ENCODE results near the gene ITSN1.

Gene ITSN1

GRCh38 chr21:33662046-33662445 lies 19.7 kb downstream of the ITSN1 start:
- no CpG with 5 or more reads among the region's 3 CpGs for WGBS (ENCODE audit: extremely low coverage, insufficient coverage, insufficient read length)

GRCh38 chr21:33663241-33663640 lies 20.9 kb downstream of the ITSN1 start:
- H2BK120ac ChIP-seq (ENCODE audit: insufficient read depth, low read length, poor library complexity): no peak overlapping the region

More at GRCh38 chr21:33662046-33662445, 19.7 kb downstream of the ITSN1 start:
- Histone ChIP-seq H4K12ac (ENCODE audit: low read depth, low read length) (no peak overlapping the region), H3K4ac (ENCODE audit: low read depth, low read length) (no peak overlapping the region), H2BK120ac (ENCODE audit: insufficient read depth, low read length, poor library complexity) (no peak overlapping the region), H3K36me3 (ENCODE audit: control insufficient read depth in 1 of 2, insufficient read depth in 2 of 2, low read length in 2 of 2) (peaks cover 0 to 3% of the 10 kb centered on the region in 2 experiments), H3K4me1 (ENCODE audit: control insufficient read depth in 1 of 2, insufficient read depth in 2 of 2, low read length in 2 of 2) (peaks cover 6 to 7% of the 10 kb centered on the region in 2 experiments), H3K23ac (ENCODE audit: low read length) (no peak overlapping the region), H3K27me3 (ENCODE audit: insufficient read depth, low read length) (no peaks in the 10 kb centered on the region), H3K27ac (ENCODE audit: low read depth, low read length) (no peak overlapping the region), H3K79me2 (ENCODE audit: control insufficient read depth, insufficient read depth, low read length, poor library complexity) (peaks cover 10% of the 10 kb centered on the region), H3K18ac (ENCODE audit: low read length) (no peak overlapping the region), H3K9ac (ENCODE audit: low read length) (no peak overlapping the region), H2AFZ (ENCODE audit: insufficient read depth, low read length, poor library complexity) (no peak overlapping the region), H4K8ac (ENCODE audit: low read depth, low read length) (no peak overlapping the region), H3K79me1 (ENCODE audit: low read length) (peaks cover 2% of the 10 kb centered on the region), H4K91ac (ENCODE audit: low read depth, low read length) (no peak overlapping the region), H2BK12ac (ENCODE audit: low read length) (no peak overlapping the region), H3K4me2 (ENCODE audit: low read length) (no peak overlapping the region), H2BK5ac (ENCODE audit: low read depth, low read length, poor library complexity) (no peak overlapping the region), H3K4me3 (ENCODE audit: low read depth, low read length) (no peak overlapping the region), H3K9me3 (ENCODE audit: insufficient read depth, low read depth, low read length) (no peaks in the 10 kb centered on the region), H3K14ac (ENCODE audit: low read length) (no peak overlapping the region), H2AK5ac (ENCODE audit: low read length) (no peak overlapping the region)
- DNase-seq: peak; percentile 12 to 56

GRCh38 chr21:33664135-33664534 lies 21.8 kb downstream of the ITSN1 start:
- H2BK120ac ChIP-seq (ENCODE audit: insufficient read depth, low read length, poor library complexity): no peak overlapping the region
- WGBS (ENCODE audit: extremely low coverage, insufficient coverage, insufficient read length): no CpG with 5 or more reads among the region's 3 CpGs

More at GRCh38 chr21:33663241-33663640, 20.9 kb downstream of the ITSN1 start:
- Histone ChIP-seq H4K91ac (ENCODE audit: low read depth, low read length) (no peak overlapping the region), H2BK12ac (ENCODE audit: low read length) (no peak overlapping the region), H3K27me3 (ENCODE audit: insufficient read depth, low read length) (no peaks in the 10 kb centered on the region), H2AK5ac (ENCODE audit: low read length) (no peak overlapping the region), H3K18ac (ENCODE audit: low read length) (no peak overlapping the region), H3K14ac (ENCODE audit: low read length) (no peak overlapping the region), H2BK5ac (ENCODE audit: low read depth, low read length, poor library complexity) (no peak overlapping the region), H3K4me3 (ENCODE audit: low read depth, low read length) (no peak overlapping the region), H3K27ac (ENCODE audit: low read depth, low read length) (no peak overlapping the region), H4K12ac (ENCODE audit: low read depth, low read length) (no peak overlapping the region), H3K9ac (ENCODE audit: low read length) (no peak overlapping the region), H3K9me3 (ENCODE audit: insufficient read depth, low read depth, low read length) (no peaks in the 10 kb centered on the region), H3K4ac (ENCODE audit: low read depth, low read length) (no peak overlapping the region), H3K23ac (ENCODE audit: low read length) (no peak overlapping the region), H4K8ac (ENCODE audit: low read depth, low read length) (no peak overlapping the region), H3K36me3 (ENCODE audit: control insufficient read depth in 1 of 2, insufficient read depth in 2 of 2, low read length in 2 of 2) (peaks cover 0 to 3% of the 10 kb centered on the region in 2 experiments), H3K4me2 (ENCODE audit: low read length) (no peak overlapping the region), H3K79me2 (ENCODE audit: control insufficient read depth, insufficient read depth, low read length, poor library complexity) (peaks cover 10% of the 10 kb centered on the region), H3K79me1 (ENCODE audit: low read length) (peaks cover 2% of the 10 kb centered on the region), H2AFZ (ENCODE audit: insufficient read depth, low read length, poor library complexity) (no peak overlapping the region), H3K4me1 (ENCODE audit: control insufficient read depth in 1 of 2, insufficient read depth in 2 of 2, low read length in 2 of 2) (peaks cover 8 to 12% of the 10 kb centered on the region in 2 experiments)
- WGBS (ENCODE audit: extremely low coverage, insufficient coverage, insufficient read length): no CpG with 5 or more reads among the region's 2 CpGs
- DNase-seq: no peak

GRCh38 chr21:33666153-33666552 lies 23.9 kb downstream of the ITSN1 start:
- Histone ChIP-seq H3K14ac (ENCODE audit: low read length) (no peak overlapping the region), H3K27ac (ENCODE audit: low read depth, low read length) (no peak overlapping the region), H3K9me3 (ENCODE audit: insufficient read depth, low read depth, low read length) (no peaks in the 10 kb centered on the region), H3K23ac (ENCODE audit: low read length) (no peak overlapping the region), H2BK120ac (ENCODE audit: insufficient read depth, low read length, poor library complexity) (no peak overlapping the region), H3K36me3 (ENCODE audit: control insufficient read depth in 1 of 2, insufficient read depth in 2 of 2, low read length in 2 of 2) (no peaks in the 10 kb centered on the region), H3K4me1 (ENCODE audit: control insufficient read depth in 1 of 2, insufficient read depth in 2 of 2, low read length in 2 of 2) (peaks cover 11 to 14% of the 10 kb centered on the region in 2 experiments), H3K9ac (ENCODE audit: low read length) (no peak overlapping the region), H2AFZ (ENCODE audit: insufficient read depth, low read length, poor library complexity) (no peak overlapping the region), H2BK12ac (ENCODE audit: low read length) (no peak overlapping the region), H3K18ac (ENCODE audit: low read length) (no peak overlapping the region), H3K4me3 (ENCODE audit: low read depth, low read length) (no peak overlapping the region), H4K8ac (ENCODE audit: low read depth, low read length) (no peak overlapping the region), H4K91ac (ENCODE audit: low read depth, low read length) (no peak overlapping the region), H3K79me2 (ENCODE audit: control insufficient read depth, insufficient read depth, low read length, poor library complexity) (peaks cover 8% of the 10 kb centered on the region), H2AK5ac (ENCODE audit: low read length) (no peak overlapping the region), H3K4ac (ENCODE audit: low read depth, low read length) (no peak overlapping the region), H3K27me3 (ENCODE audit: insufficient read depth, low read length) (no peaks in the 10 kb centered on the region), H2BK5ac (ENCODE audit: low read depth, low read length, poor library complexity) (no peak overlapping the region), H3K4me2 (ENCODE audit: low read length) (no peak overlapping the region), H3K79me1 (ENCODE audit: low read length) (no peaks in the 10 kb centered on the region), H4K12ac (ENCODE audit: low read depth, low read length) (no peak overlapping the region)
- no CpG with 5 or more reads among the region's 2 CpGs for WGBS (ENCODE audit: extremely low coverage, insufficient coverage, insufficient read length)
- DNase-seq: no peak

More at GRCh38 chr21:33664135-33664534, 21.8 kb downstream of the ITSN1 start:
- peaks cover 6% of the 10 kb centered on the region for H3K79me2 ChIP-seq (ENCODE audit: control insufficient read depth, insufficient read depth, low read length, poor library complexity)
- no peak overlapping the region for H2BK5ac ChIP-seq (ENCODE audit: low read depth, low read length, poor library complexity)
- H3K18ac ChIP-seq (ENCODE audit: low read length): no peak overlapping the region
- H3K27ac ChIP-seq (ENCODE audit: low read depth, low read length): no peak overlapping the region
- no peak overlapping the region for H3K4me3 ChIP-seq (ENCODE audit: low read depth, low read length)
- H3K4ac ChIP-seq (ENCODE audit: low read depth, low read length): peak overlapping the region; percentile 90
- no peaks in the 10 kb centered on the region for H3K9me3 ChIP-seq (ENCODE audit: insufficient read depth, low read depth, low read length)
- no peaks in the 10 kb centered on the region for H3K27me3 ChIP-seq (ENCODE audit: insufficient read depth, low read length)
- H3K79me1 ChIP-seq (ENCODE audit: low read length): peaks cover under 1% of the 10 kb centered on the region
- no peak overlapping the region for H2BK12ac ChIP-seq (ENCODE audit: low read length)
- no peak overlapping the region for H4K91ac ChIP-seq (ENCODE audit: low read depth, low read length)
- no peaks in the 10 kb centered on the region for H3K36me3 ChIP-seq (ENCODE audit: control insufficient read depth in 1 of 2, insufficient read depth in 2 of 2, low read length in 2 of 2)
- H3K4me1 ChIP-seq (ENCODE audit: control insufficient read depth in 1 of 2, insufficient read depth in 2 of 2, low read length in 2 of 2): peaks cover 11 to 14% of the 10 kb centered on the region in 2 experiments
- no peak overlapping the region for H2AFZ ChIP-seq (ENCODE audit: insufficient read depth, low read length, poor library complexity)
- no peak overlapping the region for H3K23ac ChIP-seq (ENCODE audit: low read length)
- H2AK5ac ChIP-seq (ENCODE audit: low read length): no peak overlapping the region
- no peak overlapping the region for H3K14ac ChIP-seq (ENCODE audit: low read length)
- no peak overlapping the region for H4K8ac ChIP-seq (ENCODE audit: low read depth, low read length)
- H3K9ac ChIP-seq (ENCODE audit: low read length): no peak overlapping the region
- no peak for DNase-seq
- H3K4me2 ChIP-seq (ENCODE audit: low read length): no peak overlapping the region
- H4K12ac ChIP-seq (ENCODE audit: low read depth, low read length): no peak overlapping the region
